Ishikawa (cell line): ENCODE results near the gene TLK1.
A peak's percentile ranks its signal among the peaks of the same experiment; 100 is the strongest.

Experiments
- CEBPB ChIP-seq: IDR thresholded peaks from 2 replicates; pipeline ENCODE4 v1.6.1; 2012
- CREB1 ChIP-seq: IDR thresholded peaks from 2 replicates; pipeline ENCODE4 v1.6.1; 2012; ENCODE audit warnings: low read depth
- EGR1 ChIP-seq: IDR thresholded peaks from 2 replicates; pipeline ENCODE4 v1.6.1; 2012
- EP300 ChIP-seq: IDR thresholded peaks from 2 replicates; pipeline ENCODE4 v1.6.1; 2012; ENCODE audit warnings: borderline replicate concordance
- FOXM1 ChIP-seq: IDR thresholded peaks from 2 replicates; pipeline ENCODE4 v1.6.1; 2012; ENCODE audit warnings: low read depth, borderline replicate concordance
- NFIC ChIP-seq: IDR thresholded peaks from 2 replicates; pipeline ENCODE4 v1.6.1; 2012
- RAD21 ChIP-seq: IDR thresholded peaks from 2 replicates; pipeline ENCODE4 v1.6.1; 2012; ENCODE audit warnings: low read depth
- TAF1 ChIP-seq: IDR thresholded peaks from 2 replicates; pipeline ENCODE4 v1.6.1; 2012; ENCODE audit warnings: low read depth, mild to moderate bottlenecking
- TCF12 ChIP-seq: IDR thresholded peaks from 2 replicates; pipeline ENCODE4 v1.6.1; 2012; ENCODE audit warnings: low read depth
- TEAD4 ChIP-seq: IDR thresholded peaks from 2 replicates; pipeline ENCODE4 v1.6.1; 2012
- YY1 ChIP-seq: IDR thresholded peaks from 2 replicates; pipeline ENCODE4 v1.6.1; 2012; ENCODE audit warnings: low read depth
- ZBTB7A ChIP-seq: IDR thresholded peaks from 2 replicates; pipeline ENCODE4 v1.6.1; 2012; ENCODE audit warnings: low read depth
- TF ChIP-seq, protein P1 (sequence below): IDR thresholded peaks from 2 replicates; pipeline ENCODE4 v1.6.1; 2012; ENCODE audit warnings: low read depth, mild to moderate bottlenecking
- TF ChIP-seq, protein P2 (sequence below): IDR thresholded peaks from 2 replicates; pipeline ENCODE4 v1.6.1; 2012
- TF ChIP-seq, protein P3 (sequence below): IDR thresholded peaks from 2 replicates; pipeline ENCODE4 v1.6.1; 2012

The TLK1 gene

DNA sequence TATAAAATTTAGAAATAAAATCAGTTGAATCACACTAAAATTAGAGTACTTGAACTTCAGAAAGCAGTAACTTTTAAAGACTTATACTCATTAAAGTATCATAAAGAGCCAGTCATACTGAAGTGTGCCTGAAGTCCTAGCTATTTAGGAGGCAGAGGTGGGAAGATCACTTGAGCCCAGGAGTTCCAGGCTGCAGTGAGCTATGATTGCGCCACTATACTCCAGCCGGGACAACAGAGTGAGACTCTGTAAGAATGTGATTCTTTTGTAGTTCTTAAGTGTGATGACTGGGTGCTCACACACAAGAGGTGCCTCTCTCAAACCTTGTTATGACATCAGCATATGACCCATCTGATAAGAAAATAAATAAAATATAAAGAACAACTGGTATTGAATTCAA lies 14.6 kb downstream of the TLK1 start:
- peak; percentile 36; the same call in 1 of the 2 replicates for TF ChIP-seq CEBPB
- TF ChIP-seq TAF1: no peak

DNA sequence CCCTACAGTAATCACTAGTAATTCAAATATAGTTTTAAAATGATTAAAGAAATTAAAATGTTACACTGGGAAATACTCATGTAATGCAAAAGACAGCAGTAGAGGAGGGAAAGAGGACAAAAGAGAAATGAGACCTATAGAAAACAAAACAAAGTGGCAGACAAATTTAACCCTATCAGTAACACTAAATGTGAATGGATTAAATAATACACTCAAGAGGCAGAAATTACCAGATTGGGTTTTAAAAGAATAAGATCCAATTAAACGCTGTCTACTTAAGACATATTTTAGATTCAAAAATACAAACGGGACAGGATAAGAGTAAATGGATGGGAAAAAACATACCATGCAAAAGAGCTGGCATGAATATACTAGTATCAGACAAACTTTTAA lies 17.0 kb downstream of the TLK1 start:
- TF ChIP-seq TCF12 (no peak), TEAD4 (no peak), EGR1 (no peak), RAD21 (no peak), NFIC (no peak), TAF1 (no peak), EP300 (no peak)
- TF ChIP-seq, protein P1, sequence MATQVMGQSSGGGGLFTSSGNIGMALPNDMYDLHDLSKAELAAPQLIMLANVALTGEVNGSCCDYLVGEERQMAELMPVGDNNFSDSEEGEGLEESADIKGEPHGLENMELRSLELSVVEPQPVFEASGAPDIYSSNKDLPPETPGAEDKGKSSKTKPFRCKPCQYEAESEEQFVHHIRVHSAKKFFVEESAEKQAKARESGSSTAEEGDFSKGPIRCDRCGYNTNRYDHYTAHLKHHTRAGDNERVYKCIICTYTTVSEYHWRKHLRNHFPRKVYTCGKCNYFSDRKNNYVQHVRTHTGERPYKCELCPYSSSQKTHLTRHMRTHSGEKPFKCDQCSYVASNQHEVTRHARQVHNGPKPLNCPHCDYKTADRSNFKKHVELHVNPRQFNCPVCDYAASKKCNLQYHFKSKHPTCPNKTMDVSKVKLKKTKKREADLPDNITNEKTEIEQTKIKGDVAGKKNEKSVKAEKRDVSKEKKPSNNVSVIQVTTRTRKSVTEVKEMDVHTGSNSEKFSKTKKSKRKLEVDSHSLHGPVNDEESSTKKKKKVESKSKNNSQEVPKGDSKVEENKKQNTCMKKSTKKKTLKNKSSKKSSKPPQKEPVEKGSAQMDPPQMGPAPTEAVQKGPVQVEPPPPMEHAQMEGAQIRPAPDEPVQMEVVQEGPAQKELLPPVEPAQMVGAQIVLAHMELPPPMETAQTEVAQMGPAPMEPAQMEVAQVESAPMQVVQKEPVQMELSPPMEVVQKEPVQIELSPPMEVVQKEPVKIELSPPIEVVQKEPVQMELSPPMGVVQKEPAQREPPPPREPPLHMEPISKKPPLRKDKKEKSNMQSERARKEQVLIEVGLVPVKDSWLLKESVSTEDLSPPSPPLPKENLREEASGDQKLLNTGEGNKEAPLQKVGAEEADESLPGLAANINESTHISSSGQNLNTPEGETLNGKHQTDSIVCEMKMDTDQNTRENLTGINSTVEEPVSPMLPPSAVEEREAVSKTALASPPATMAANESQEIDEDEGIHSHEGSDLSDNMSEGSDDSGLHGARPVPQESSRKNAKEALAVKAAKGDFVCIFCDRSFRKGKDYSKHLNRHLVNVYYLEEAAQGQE: no peak

DNA sequence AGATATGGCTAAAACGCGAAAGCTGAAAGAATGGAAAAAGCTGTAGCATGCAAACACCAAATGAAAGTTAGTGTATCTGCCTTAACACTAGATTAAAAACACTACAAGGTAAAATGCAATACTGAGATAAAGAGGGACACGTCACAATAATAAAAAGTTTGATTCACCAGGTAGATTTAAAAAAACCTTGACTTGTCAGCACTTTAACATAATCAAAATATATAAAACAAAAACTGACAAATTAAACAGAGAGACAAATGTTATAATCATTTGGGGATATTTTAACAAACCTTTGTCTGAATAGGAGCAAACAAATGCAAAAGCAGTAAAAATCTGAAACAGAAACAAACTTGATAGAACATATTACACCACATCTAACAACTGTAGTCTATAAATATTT lies 18.3 kb downstream of the TLK1 start:
- TF ChIP-seq, protein P1: no peak
- TF ChIP-seq EP300 (no peak), FOXM1 (no peak), NFIC (no peak), TCF12 (no peak), TEAD4 (no peak), EGR1 (no peak), CREB1 (no peak), RAD21 (no peak), CEBPB (no peak), YY1 (no peak), TAF1 (no peak), ZBTB7A (no peak)
- TF ChIP-seq, protein P2, sequence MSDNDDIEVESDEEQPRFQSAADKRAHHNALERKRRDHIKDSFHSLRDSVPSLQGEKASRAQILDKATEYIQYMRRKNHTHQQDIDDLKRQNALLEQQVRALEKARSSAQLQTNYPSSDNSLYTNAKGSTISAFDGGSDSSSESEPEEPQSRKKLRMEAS: no peak
- TF ChIP-seq, protein P3, sequence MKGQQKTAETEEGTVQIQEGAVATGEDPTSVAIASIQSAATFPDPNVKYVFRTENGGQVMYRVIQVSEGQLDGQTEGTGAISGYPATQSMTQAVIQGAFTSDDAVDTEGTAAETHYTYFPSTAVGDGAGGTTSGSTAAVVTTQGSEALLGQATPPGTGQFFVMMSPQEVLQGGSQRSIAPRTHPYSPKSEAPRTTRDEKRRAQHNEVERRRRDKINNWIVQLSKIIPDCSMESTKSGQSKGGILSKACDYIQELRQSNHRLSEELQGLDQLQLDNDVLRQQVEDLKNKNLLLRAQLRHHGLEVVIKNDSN: no peak

DNA sequence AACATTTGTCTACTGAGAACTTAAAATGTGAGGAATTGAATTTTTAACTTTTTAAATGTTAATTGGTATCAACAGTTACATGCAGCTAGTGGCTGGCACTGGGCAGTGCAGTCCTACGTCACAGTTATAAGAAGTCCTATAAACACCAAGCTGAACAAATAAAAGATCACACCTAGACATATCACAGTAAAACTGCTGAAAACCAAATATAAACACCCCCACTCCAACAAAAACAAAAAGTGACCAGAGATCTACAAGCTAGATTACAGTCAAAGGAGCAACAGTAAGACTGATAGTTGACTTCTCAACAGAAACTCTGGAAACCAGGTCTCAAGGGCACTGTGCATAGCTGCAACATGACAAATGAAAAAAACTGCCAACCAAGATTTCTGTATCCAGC lies 19.4 kb downstream of the TLK1 start:
- TF ChIP-seq CREB1: no peak
- no peak for TF ChIP-seq FOXM1

DNA sequence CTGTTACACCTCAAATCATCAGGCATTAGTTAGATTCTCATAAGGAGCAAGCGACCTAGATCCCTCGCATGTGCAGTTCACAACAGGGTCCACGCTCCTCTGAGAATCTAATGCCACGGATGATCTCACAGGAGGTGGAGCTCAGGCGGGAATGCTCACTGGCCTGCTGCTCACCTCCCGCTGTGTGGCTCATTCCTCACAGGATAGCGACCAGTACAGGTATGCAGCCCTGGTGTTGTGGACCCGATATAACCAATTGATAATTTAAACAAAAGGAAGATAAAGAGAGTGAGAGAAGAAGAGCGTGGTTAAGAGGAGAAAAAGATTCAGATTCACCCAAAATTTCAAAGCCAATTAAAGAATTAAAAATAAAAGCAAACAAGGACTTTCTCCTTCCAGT lies 20.8 kb downstream of the TLK1 start:
- TF ChIP-seq RAD21: no peak

DNA sequence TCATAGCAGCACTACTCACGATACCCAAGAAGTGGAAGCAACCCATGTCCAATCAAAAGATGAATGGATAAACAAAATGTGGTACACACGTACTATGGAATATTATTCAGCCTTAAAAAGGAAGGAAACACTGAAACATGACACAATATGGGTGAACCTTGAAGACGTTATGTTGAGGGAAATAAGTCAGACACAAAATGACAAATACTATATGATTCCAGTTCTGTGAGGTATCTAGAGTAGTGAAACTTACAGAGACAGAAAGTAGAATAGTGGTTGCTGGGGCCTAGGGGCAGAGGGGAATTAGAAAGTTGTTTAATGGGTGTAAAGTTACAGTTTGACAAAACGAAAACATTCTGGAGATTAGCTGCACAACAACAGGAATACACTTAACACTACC lies 24.7 kb downstream of the TLK1 start:
- TF ChIP-seq, protein P2: no peak
- TF ChIP-seq CREB1: no peak
- no peak for TF ChIP-seq CEBPB
- TF ChIP-seq RAD21: no peak
- no peak for TF ChIP-seq NFIC
- TF ChIP-seq EP300: no peak
- no peak for TF ChIP-seq FOXM1
- TF ChIP-seq ZBTB7A: no peak
- no peak for TF ChIP-seq TEAD4

DNA sequence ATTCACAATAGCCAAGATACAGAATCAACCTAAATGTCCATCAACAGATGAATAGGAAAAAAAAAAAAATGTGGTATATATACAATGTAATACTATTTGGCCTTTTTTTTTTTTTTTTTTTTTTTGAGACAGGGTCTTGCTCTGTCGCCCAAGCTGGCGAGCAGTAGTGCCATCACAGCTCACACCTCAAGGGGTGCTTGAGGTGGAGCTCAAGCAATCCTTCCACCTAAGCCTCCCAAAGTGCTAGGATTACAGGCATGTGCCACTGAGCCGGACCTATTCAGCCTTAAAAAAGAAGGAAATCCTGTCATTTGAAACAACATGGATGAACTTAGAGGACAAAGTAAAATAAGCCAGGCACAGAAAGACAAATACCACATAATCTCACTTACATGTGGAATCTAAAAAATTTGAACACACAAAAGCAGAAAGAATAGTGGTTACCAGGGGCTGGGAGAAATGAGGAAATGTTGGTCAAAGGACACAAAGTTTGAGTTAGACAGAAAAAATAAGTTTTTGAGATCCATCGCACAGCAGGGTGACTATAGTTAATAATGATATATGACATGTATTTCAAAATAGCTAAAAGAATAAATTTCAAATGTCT lies 26.0 kb downstream of the TLK1 start:
- TF ChIP-seq TCF12 (no peak), TAF1 (no peak), FOXM1 (no peak), EP300 (no peak), CEBPB (no peak), NFIC (no peak), TEAD4 (no peak), RAD21 (no peak)
- TF ChIP-seq, protein P2: no peak
